ENCODE measurements around the gene KDM4B.

GRCh38 chr19:4979211-4979807 is 10.4 kb downstream of the KDM4B start:
- TF ChIP-seq CTCF (IDR thresholded peaks at IDR 0.05; ENCODE audit: borderline replicate concordance, extremely low read depth, low read length, poor library complexity, severe bottlenecking) (no peak), EZH2 (IDR thresholded peaks at IDR 0.05; ENCODE audit: borderline replicate concordance, low read depth, low read length, severe bottlenecking) (no peak)

Measured in DND-41 (cell line).